OCI-LY7 (cell line): ENCODE measurements around the gene DDX54. TPM values are rescaled to one million over a fixed set of nuclear protein-coding genes. Genes with fewer than 3 reads are reported as not detected.

Experiments
- BruUV-seq: library from RNA; stranded (reverse); fragments of 400-500 nt; replicated peaks from 2 replicates; lab custom pipeline; 2021; lab: Mats Ljungman, UMichigan
- CTCF ChIA-PET: fragments of 300-600 bp; sonication (Branson Sonifier 250); formaldehyde crosslinking; loops from one replicate; lab custom pipeline; 2022; ENCODE audit warnings: antibody characterized with exemption; ENCODE audit not compliant: unreplicated experiment; lab: Charles Lee
- POLR2A ChIA-PET: fragments of 300-600 bp; sonication (Branson Sonifier 250); formaldehyde crosslinking; loops from one replicate; lab custom pipeline; 2022; ENCODE audit warnings: antibody characterized with exemption; lab: Charles Lee
- DNase-seq: peaks from one replicate; pipeline ENCODE4 v3.0.0-alpha.2; 2015; ENCODE audit warnings: low spot score
- H2AFZ ChIP-seq: fragments of 200-600 bp; sonication (generic), shearing (Covaris generic); 2 replicates; pipeline ENCODE4 v1.6.1; 2014; ENCODE audit warnings: mild to moderate bottlenecking, antibody characterized with exemption, low read length, moderate library complexity
- H3K27ac ChIP-seq: fragments of 200-600 bp; sonication (generic); 2 replicates; pipeline ENCODE4 v1.5.1; 2014; ENCODE audit warnings: mixed run types, low read depth, mild to moderate bottlenecking, moderate library complexity, low read length, inconsistent platforms; ENCODE audit not compliant: poor library complexity, severe bottlenecking
- H3K36me3 ChIP-seq: fragments of 200-600 bp; sonication (generic); 2 replicates; pipeline ENCODE4 v1.6.1; 2014; ENCODE audit warnings: mild to moderate bottlenecking, antibody characterized with exemption, low read length, moderate library complexity, mixed read lengths; ENCODE audit not compliant: insufficient read depth
- H3K4me1 ChIP-seq: fragments of 200-600 bp; sonication (generic); 2 replicates; pipeline ENCODE4 v1.5.1; 2014; ENCODE audit warnings: mild to moderate bottlenecking, low read length; ENCODE audit not compliant: insufficient read depth, poor library complexity, severe bottlenecking
- H3K4me2 ChIP-seq: fragments of 200-600 bp; sonication (generic); 2 replicates; pipeline ENCODE4 v1.6.1; 2014; ENCODE audit warnings: mild to moderate bottlenecking, low read length
- H3K4me3 ChIP-seq: fragments of 200-600 bp; sonication (generic); 2 replicates; pipeline ENCODE4 v1.5.1; 2014; ENCODE audit warnings: mild to moderate bottlenecking, low read depth, low read length; ENCODE audit not compliant: poor library complexity, severe bottlenecking
- H3K79me2 ChIP-seq: fragments of 200-600 bp; sonication (generic); 2 replicates; pipeline ENCODE4 v1.6.1; 2016; ENCODE audit warnings: low read depth, mild to moderate bottlenecking, low read length, moderate library complexity, mixed read lengths; ENCODE audit not compliant: insufficient read depth
- H3K9me2 ChIP-seq: fragments of 200-600 bp; sonication (generic); 2 replicates; pipeline ENCODE4 v1.6.1; 2016; ENCODE audit warnings: mild to moderate bottlenecking, low read length, mixed read lengths; ENCODE audit not compliant: insufficient read depth
- H3K9me3 ChIP-seq: fragments of 200-600 bp; sonication (generic); 2 replicates; pipeline ENCODE4 v1.6.1; 2014; ENCODE audit warnings: mild to moderate bottlenecking, mixed run types, low read length, mixed read lengths
- H4K20me1 ChIP-seq: fragments of 200-600 bp; sonication (generic); 2 replicates; pipeline ENCODE4 v1.6.1; 2014; ENCODE audit warnings: mild to moderate bottlenecking, antibody characterized with exemption, low read length, moderate library complexity, mixed read lengths; ENCODE audit not compliant: insufficient read depth
- CTCF ChIP-seq: fragments of 200-600 bp; sonication (generic); conservative IDR thresholded peaks from 2 replicates; pipeline ENCODE4 v1.5.1; 2014; ENCODE audit warnings: mild to moderate bottlenecking, antibody characterized with exemption, low read length, moderate library complexity, mixed read lengths
- EZH2phosphoT487 ChIP-seq: fragments of 200-600 bp; sonication (generic); IDR thresholded peaks from 2 replicates; pipeline ENCODE4 v1.6.1; 2018; ENCODE audit warnings: low read depth, borderline replicate concordance, mild to moderate bottlenecking, mixed run types, antibody characterized with exemption, low read length, moderate library complexity, mixed read lengths
- intact Hi-C: fragments of 100-400 bp; cut with micrococcal nuclease; formaldehyde crosslinking; loops from one replicate; pipeline ENCODE4 v1.10.0; 2022; ENCODE audit not compliant: unreplicated experiment
- total RNA-seq, 2 experiments: library from RNA; depleted of rRNA in 1 of 2; stranded (reverse); fragments of >200 nt in 1 of 2; shearing (Covaris generic) in 1 of 2; gene quantifications; 2 replicates each; pipeline ENCODE4 v1.2.3, GENCODE V29; 2014 to 2022

Gene DDX54
- total RNA-seq, 2 experiments from 2014 or later = 87.2 to 145 TPM

- Histone ChIP-seq H4K20me1 (no peaks in the 10 kb centered on the region), H3K79me2 (peaks cover 51% of the 10 kb centered on the region; the same call in 1 of the 2 replicates), H3K9me2 (no peaks in the 10 kb centered on the region), H3K4me2 (peak overlapping the region; percentile 50), H3K4me1 (peaks cover 53% of the 10 kb centered on the region), H3K27ac (peak overlapping the region; percentile 74), H3K9me3 (no peaks in the 10 kb centered on the region), H3K36me3 (peaks cover 92% of the 10 kb centered on the region), H3K4me3 (no peak overlapping the region), H2AFZ (no peak overlapping the region)
- ChIA-PET CTCF (no interaction called here), POLR2A (interaction anchor here (1.0 kb wide), 1 partner anchor 20 kb away, joined by 5 read pairs; no protein-coding TSS in a partner anchor)
- TF ChIP-seq CTCF (no peak), EZH2phosphoT487 (no peak)
- no peak for DNase-seq
- intact Hi-C loops = loop anchor here (1.0 kb wide), 1 partner anchor 37 kb away; no protein-coding TSS in a partner anchor
- BruUV-seq = no TSS peak
These were observed 48.7 kb upstream of the DDX54 start for GRCh38 chr12:113233967-113234366.

GRCh38 chr12:113232840-113233585 lies 47.7 kb upstream of the DDX54 start:
- no peak for TF ChIP-seq EZH2phosphoT487
- TF ChIP-seq CTCF = peak; percentile 76
- peak; percentile 94 for DNase-seq
- Histone ChIP-seq H3K9me2 (no peaks in the 10 kb centered on the region), H3K36me3 (peaks cover 92% of the 10 kb centered on the region), H2AFZ (no peak overlapping the region), H3K79me2 (peaks cover 60% of the 10 kb centered on the region; the same call in 1 of the 2 replicates), H3K4me3 (peak overlapping the region; percentile 19), H3K9me3 (no peaks in the 10 kb centered on the region), H3K27ac (peak overlapping the region; percentile 74), H3K4me2 (peak overlapping the region; percentile 50), H4K20me1 (no peaks in the 10 kb centered on the region), H3K4me1 (peaks cover 62% of the 10 kb centered on the region)
- ChIA-PET CTCF (interaction anchor here (0.6 kb wide), 1 partner anchor 226 kb away, joined by 3 read pairs; no protein-coding TSS in a partner anchor), POLR2A (interaction anchor here (1.0 to 1.9 kb wide), 4 partner anchors 9 to 25 kb away, joined by 3 to 8 read pairs (median 4); no protein-coding TSS in a partner anchor)
- BruUV-seq = TSS peak; percentile 75
- intact Hi-C loops = loop anchor here (1.0 kb wide), 1 partner anchor 36 kb away; no protein-coding TSS in a partner anchor
